GM19372 (cell line): Measurements from ENCODE around the gene SLTM.
"Not testable (repeated sequence)": the region's sequence is repeated elsewhere in the genome, so short reads cannot be mapped to it uniquely, and the experiment has no call there.

Experiments
- ATAC-seq: cut with Tn5 transposase; IDR thresholded peaks from one replicate; pipeline ENCODE4 v1.9.1; 2021; ENCODE audit warnings: mild to moderate bottlenecking, low read depth, moderate library complexity; ENCODE audit not compliant: unreplicated experiment

Gene SLTM

GRCh38 chr15:58933281-58934113, at the start of gene SLTM:
Gene SLTM (minus strand): TSS chr15:58933679. CDS start chr15:58933565, 114 bp downstream.
- peak; percentile 91 for ATAC-seq

- ATAC-seq = no peak
Observed at GRCh38 chr15:58983261-58983660, 49.8 kb upstream of the SLTM start.

- no peak for ATAC-seq
Observed at GRCh38 chr15:58981808-58982475, 48.5 kb upstream of the SLTM start.

GRCh38 chr15:58980351-58980939, 47.0 kb upstream of the SLTM start:
- no peak for ATAC-seq

- ATAC-seq = no peak
Observed at GRCh38 chr15:58977887-58978286, 44.4 kb upstream of the SLTM start.

- ATAC-seq = no peak
Observed at GRCh38 chr15:58967479-58967878, 34.0 kb upstream of the SLTM start.

- ATAC-seq = no peak
Observed at GRCh38 chr15:58966698-58967097, 33.2 kb upstream of the SLTM start.

- ATAC-seq = no peak
Observed at GRCh38 chr15:58962662-58963565, 29.4 kb upstream of the SLTM start.

- ATAC-seq = no peak
Observed at GRCh38 chr15:58962136-58962535, 28.7 kb upstream of the SLTM start.

GRCh38 chr15:58958811-58959210, 25.3 kb upstream of the SLTM start:
- ATAC-seq = no peak

- ATAC-seq = no peak
Observed at GRCh38 chr15:58957101-58957973, 23.9 kb upstream of the SLTM start.

- no peak for ATAC-seq
Observed at GRCh38 chr15:58952751-58953150, 19.3 kb upstream of the SLTM start.

- no peak for ATAC-seq
Observed at GRCh38 chr15:58951388-58952007, 18.0 kb upstream of the SLTM start.

GRCh38 chr15:58947179-58947578, 13.7 kb upstream of the SLTM start:
- no peak for ATAC-seq

GRCh38 chr15:58934974-58935373, 1.5 kb upstream of the SLTM start:
- ATAC-seq = not testable (repeated sequence)

- no peak for ATAC-seq
Observed at GRCh38 chr15:58934521-58934920, 1.0 kb upstream of the SLTM start.

GRCh38 chr15:58934114-58934447, 602 bp upstream of the SLTM start:
- ATAC-seq = no peak

- ATAC-seq = peak; percentile 32
Observed at GRCh38 chr15:58932710-58933280, 684 bp downstream of the SLTM start.
